GM12875 (cell line): ENCODE results near the gene FMN1.

Source experiments
- H3K4me3 ChIP-seq: one replicate; pipeline ENCODE4 v1.5.1; 2011; ENCODE audit warnings: low read depth, low read length, control low read depth
- TF ChIP-seq, protein P1 (sequence below): IDR thresholded peaks from 2 replicates; pipeline ENCODE4 v1.5.1; 2011; ENCODE audit warnings: low read depth, mild to moderate bottlenecking, control low read depth, inconsistent platforms, low read length, moderate library complexity, borderline replicate concordance; ENCODE audit not compliant: insufficient read depth

FMN1 gene

DNA sequence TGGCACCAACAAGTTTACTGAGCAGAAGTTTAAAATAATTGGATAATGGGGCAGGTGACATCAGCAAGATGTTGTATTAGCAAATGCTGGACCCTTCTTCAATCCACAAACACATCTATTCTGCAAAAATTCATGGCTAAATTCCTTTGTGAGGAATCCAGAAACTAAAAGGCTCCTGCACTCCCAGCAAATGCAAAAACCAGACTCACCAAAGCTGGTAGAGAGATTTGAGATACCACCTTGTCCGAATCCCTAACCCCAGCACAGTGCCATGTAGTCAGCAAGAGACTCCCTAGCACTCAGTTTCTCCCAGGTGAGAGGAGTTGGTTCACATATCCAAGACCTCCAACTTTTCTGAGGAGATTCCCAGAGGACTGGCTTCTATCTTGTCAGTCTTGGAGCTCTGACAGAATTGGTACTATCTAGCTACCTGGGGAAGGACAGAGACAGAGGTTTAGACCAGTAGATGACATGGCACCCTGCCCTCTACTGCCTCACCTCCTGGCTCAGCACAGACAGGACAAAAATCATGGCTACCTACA is 454.9 kb downstream of the FMN1 start:
- TF ChIP-seq, protein P1, sequence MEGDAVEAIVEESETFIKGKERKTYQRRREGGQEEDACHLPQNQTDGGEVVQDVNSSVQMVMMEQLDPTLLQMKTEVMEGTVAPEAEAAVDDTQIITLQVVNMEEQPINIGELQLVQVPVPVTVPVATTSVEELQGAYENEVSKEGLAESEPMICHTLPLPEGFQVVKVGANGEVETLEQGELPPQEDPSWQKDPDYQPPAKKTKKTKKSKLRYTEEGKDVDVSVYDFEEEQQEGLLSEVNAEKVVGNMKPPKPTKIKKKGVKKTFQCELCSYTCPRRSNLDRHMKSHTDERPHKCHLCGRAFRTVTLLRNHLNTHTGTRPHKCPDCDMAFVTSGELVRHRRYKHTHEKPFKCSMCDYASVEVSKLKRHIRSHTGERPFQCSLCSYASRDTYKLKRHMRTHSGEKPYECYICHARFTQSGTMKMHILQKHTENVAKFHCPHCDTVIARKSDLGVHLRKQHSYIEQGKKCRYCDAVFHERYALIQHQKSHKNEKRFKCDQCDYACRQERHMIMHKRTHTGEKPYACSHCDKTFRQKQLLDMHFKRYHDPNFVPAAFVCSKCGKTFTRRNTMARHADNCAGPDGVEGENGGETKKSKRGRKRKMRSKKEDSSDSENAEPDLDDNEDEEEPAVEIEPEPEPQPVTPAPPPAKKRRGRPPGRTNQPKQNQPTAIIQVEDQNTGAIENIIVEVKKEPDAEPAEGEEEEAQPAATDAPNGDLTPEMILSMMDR = no peak
- H3K4me3 ChIP-seq = no peak overlapping the region

DNA sequence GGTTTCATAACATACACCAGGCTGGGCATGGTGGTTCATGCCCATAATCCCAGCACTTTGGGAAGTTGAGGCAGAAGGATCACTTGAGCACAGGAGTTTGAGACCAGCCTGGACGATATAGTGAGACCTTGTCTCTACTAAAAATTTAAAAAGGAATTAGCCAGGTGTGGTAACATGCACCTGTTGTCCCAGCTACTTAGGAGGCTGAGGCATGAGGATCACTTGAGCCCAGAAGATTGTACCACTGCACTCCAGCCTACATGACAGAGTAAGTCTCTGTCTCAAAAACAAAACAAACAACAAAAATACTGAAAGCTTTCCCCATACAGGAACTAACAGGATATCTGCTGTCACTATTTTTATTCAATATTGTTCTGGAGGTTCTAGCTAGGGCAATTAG is 455.8 kb downstream of the FMN1 start:
- TF ChIP-seq, protein P1 = no peak
- no peak overlapping the region for H3K4me3 ChIP-seq

DNA sequence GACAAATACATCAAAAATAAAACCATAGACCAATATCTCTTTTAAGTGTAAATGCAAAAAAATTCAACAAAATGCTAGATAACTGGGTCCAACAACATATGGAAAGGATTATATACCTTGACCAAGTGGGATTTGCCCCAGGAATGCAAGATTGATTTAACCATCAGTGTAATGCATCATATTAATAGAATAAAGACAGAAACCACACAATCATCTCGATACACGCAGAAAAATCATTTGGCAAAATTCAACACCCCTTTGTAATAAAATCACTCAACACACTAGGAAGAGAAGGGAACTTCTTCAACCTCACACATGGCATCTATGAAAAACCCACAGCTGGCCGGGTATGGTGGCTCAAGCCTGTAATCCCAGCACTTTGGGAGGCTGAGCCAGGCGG is 457.2 kb downstream of the FMN1 start:
- TF ChIP-seq, protein P1 = no peak
- no peak overlapping the region for H3K4me3 ChIP-seq

DNA sequence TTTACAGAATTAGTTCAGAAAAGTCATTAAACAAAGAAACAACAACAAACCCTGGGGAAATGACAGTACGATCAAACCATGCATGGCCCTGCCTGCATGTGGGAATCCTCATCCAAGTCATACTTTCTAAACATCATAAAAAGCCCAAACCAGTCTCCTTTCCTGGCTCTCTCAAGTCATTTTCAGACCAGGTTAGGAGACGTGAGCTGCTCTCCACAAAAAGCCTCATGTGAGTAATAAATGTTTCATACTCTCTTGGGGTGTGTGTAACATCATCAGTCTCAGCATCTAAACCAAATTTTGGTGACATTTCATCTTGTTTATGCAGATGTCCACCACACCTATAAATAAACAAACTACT is 457.8 kb downstream of the FMN1 start:
- H3K4me3 ChIP-seq = no peak overlapping the region
- TF ChIP-seq, protein P1 = no peak

DNA sequence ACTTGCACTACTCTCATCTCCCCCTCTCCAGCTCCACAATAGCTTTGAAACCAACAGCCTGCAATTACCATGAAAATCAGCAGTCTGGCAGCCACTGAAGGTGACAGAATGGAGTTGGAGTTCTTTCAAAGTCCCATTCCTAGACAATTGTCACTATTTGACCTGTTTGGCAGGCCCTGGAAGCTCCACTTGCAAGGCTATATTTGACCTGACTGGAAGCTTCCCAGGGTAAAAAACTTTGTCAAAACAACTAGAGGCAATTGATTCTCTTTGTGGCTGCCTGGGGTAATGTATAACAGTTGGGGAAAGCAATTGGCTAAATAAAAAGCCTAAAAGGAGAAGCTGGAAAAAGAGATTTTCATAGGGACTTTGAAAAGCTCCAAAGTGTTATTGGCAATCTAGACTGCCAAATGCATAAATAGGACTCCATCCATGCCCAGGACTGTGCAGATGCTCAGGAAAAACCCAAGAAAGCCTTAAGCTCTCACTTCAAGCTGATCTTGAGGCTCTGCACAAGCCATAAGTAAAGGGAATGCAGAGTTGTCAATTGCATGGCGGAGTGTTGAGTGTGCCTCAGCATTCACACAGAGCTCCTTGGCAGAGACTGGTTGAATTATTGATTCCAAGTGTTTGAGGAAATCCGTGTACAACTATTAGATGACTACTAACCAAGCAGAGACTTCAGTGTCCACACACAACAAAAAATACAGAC is 458.4 kb downstream of the FMN1 start:
- TF ChIP-seq, protein P1 = no peak
- no peak overlapping the region for H3K4me3 ChIP-seq

DNA sequence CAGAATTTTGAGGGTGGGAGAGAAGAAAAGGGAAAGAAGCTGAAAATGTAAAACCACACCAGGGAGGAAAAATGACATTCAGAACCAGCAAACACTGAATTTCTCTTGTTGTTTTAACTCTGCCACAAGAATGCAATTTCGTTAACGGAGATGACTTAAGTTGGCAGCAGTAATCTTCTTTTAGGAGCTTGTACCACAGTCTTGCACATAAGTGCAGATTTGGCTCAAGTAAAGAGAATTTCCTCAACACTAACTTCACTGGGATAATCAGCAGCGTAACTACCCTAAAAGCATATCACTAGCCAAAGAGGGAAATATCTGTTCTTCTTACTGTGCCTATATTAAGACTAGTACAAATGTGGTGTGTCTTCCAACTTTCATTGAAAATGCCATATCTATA is 461.2 kb downstream of the FMN1 start:
- TF ChIP-seq, protein P1 = no peak
- no peak overlapping the region for H3K4me3 ChIP-seq

DNA sequence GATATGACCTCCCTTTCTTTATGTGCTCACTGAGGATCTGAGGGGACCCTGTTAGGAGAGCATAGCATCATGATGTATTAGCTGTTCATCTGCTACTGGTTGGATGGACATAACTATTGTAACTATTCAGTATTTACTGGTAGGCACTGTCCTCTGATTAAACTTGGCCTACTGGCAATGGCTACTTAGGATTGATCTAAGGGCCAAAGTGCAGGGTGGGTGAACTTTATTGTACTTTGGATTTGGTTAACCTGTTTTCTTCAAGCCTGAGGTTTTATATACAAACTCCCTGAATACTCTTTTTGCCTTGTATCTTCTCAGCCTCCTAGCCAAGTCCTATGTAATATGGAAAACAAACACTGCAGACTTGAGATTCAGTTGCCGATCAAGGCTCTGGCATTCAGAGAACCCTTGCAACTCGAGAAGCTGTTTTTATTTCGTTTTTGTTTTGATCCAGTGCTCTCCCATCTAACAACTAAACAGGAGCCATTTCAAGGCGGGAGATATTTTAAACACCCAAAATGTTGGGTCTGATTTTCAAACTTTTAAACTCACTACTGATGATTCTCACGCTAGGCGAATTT is 461.8 kb downstream of the FMN1 start:
- H3K4me3 ChIP-seq = no peak overlapping the region
- TF ChIP-seq, protein P1 = no peak
